ENCODE measurements around the gene STXBP5.

STXBP5 gene

GRCh38 chr6:147170269-147170668 is 33.9 kb upstream of the STXBP5 start:
- Histone ChIP-seq H3K4me3 (no peak overlapping the region), H3K4me1 (peaks cover 0 to 22% (median 0%) of the 10 kb centered on the region in 4 donors), H3K27me3 (no peaks in the 10 kb centered on the region), H3K9me3 (no peaks in the 10 kb centered on the region), H3K36me3 (no peaks in the 10 kb centered on the region), H3K27ac (peak overlapping the region; percentile 33 to 36)
- no peak for TF ChIP-seq CTCF (IDR thresholded peaks at IDR 0.05)
- no peak for DNase-seq
- intact Hi-C loops (cut with DNase I; ENCODE audit: low total_unique reads) = no loop called here

- Histone ChIP-seq H3K36me3 (no peaks in the 10 kb centered on the region), H3K4me1 (peaks cover 0 to 12% (median 0%) of the 10 kb centered on the region in 4 donors), H3K4me3 (no peak overlapping the region), H3K27me3 (no peaks in the 10 kb centered on the region), H3K27ac (no peak overlapping the region), H3K9me3 (no peaks in the 10 kb centered on the region)
- DNase-seq = no peak
- no peak for TF ChIP-seq CTCF (IDR thresholded peaks at IDR 0.05)
- intact Hi-C loops (cut with DNase I; ENCODE audit: low total_unique reads) = no loop called here
Observed at GRCh38 chr6:147173140-147173539, 31.1 kb upstream of the STXBP5 start.

- Histone ChIP-seq H3K27ac (no peak overlapping the region), H3K9me3 (no peaks in the 10 kb centered on the region), H3K27me3 (no peaks in the 10 kb centered on the region), H3K4me3 (no peak overlapping the region), H3K4me1 (peaks cover 0 to 12% (median 0%) of the 10 kb centered on the region in 4 donors), H3K36me3 (no peaks in the 10 kb centered on the region)
- TF ChIP-seq CTCF (IDR thresholded peaks at IDR 0.05) = no peak
- intact Hi-C loops (cut with DNase I; ENCODE audit: low total_unique reads) = no loop called here
- DNase-seq = no peak
Observed at GRCh38 chr6:147173675-147174308, 30.4 kb upstream of the STXBP5 start.

- Histone ChIP-seq H3K4me3 (no peak overlapping the region), H3K9me3 (no peaks in the 10 kb centered on the region), H3K4me1 (no peaks in the 10 kb centered on the region), H3K27me3 (no peaks in the 10 kb centered on the region), H3K36me3 (no peaks in the 10 kb centered on the region), H3K27ac (no peak overlapping the region)
- no peak for TF ChIP-seq CTCF (IDR thresholded peaks at IDR 0.05)
- intact Hi-C loops (cut with DNase I; ENCODE audit: low total_unique reads) = no loop called here
- DNase-seq = no peak
Observed at GRCh38 chr6:147176795-147177194, 27.4 kb upstream of the STXBP5 start.

GRCh38 chr6:147177286-147177685 is 26.9 kb upstream of the STXBP5 start:
- Histone ChIP-seq H3K27me3 (no peaks in the 10 kb centered on the region), H3K4me1 (no peaks in the 10 kb centered on the region), H3K4me3 (no peak overlapping the region), H3K36me3 (no peaks in the 10 kb centered on the region), H3K9me3 (no peaks in the 10 kb centered on the region), H3K27ac (no peak overlapping the region)
- intact Hi-C loops (cut with DNase I; ENCODE audit: low total_unique reads) = no loop called here
- no peak for DNase-seq
- no peak for TF ChIP-seq CTCF (IDR thresholded peaks at IDR 0.05)

GRCh38 chr6:147178355-147178754 is 25.9 kb upstream of the STXBP5 start:
- no peaks in the 10 kb centered on the region for H3K27me3 ChIP-seq
- DNase-seq = no peak
- H3K36me3 ChIP-seq = no peaks in the 10 kb centered on the region
- no peak overlapping the region for H3K27ac ChIP-seq
- no peak overlapping the region for H3K4me3 ChIP-seq
- TF ChIP-seq CTCF (IDR thresholded peaks at IDR 0.05) = no peak
- H3K4me1 ChIP-seq = no peaks in the 10 kb centered on the region
- H3K9me3 ChIP-seq = no peaks in the 10 kb centered on the region
- intact Hi-C loops (cut with DNase I; ENCODE audit: low total_unique reads) = no loop called here
